ENCODE data around the gene OR14A16. TPM values are rescaled to one million over a fixed set of nuclear protein-coding genes. Genes with fewer than 3 reads are reported as not detected.

The OR14A16 gene
- total RNA-seq, 1 experiment from 2014 or later = not detected

DNA sequence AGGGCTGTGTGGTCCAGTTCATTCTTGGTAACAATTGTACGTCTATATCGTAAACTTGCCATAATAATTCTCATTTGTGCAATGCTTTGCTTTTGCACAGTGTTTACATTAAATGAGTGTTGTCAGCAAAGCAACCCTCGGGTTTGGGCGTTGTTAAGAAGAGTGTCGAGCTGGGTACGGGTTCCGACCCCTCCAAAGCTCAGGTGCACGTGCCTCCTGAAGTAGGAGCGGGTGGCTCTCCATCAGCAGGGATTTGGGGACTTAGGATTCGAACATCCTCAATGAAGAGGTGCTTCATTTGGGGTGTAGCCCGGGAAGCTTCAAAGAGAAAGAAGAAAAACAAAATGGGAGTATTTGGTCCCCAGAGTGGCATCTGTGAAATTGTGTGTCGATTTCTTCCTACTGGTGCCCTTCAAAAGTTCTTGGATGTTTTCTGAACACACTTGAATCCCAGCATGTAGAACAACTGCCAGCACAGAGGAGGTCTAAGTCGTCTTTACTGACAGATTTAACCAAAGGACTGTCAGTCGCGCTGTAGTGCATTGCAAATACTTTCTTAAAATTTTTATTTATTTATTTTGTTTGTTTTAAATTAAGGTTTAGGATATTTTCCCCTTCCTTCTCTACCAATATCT lies 34.2 kb upstream of the OR14A16 start:
- Mint-ChIP-seq H3K4me3 (ENCODE audit: unreplicated experiment) (no peak overlapping the region), H3K27me3 (ENCODE audit: insufficient read depth, unreplicated experiment) (no peaks in the 10 kb centered on the region)

DNA sequence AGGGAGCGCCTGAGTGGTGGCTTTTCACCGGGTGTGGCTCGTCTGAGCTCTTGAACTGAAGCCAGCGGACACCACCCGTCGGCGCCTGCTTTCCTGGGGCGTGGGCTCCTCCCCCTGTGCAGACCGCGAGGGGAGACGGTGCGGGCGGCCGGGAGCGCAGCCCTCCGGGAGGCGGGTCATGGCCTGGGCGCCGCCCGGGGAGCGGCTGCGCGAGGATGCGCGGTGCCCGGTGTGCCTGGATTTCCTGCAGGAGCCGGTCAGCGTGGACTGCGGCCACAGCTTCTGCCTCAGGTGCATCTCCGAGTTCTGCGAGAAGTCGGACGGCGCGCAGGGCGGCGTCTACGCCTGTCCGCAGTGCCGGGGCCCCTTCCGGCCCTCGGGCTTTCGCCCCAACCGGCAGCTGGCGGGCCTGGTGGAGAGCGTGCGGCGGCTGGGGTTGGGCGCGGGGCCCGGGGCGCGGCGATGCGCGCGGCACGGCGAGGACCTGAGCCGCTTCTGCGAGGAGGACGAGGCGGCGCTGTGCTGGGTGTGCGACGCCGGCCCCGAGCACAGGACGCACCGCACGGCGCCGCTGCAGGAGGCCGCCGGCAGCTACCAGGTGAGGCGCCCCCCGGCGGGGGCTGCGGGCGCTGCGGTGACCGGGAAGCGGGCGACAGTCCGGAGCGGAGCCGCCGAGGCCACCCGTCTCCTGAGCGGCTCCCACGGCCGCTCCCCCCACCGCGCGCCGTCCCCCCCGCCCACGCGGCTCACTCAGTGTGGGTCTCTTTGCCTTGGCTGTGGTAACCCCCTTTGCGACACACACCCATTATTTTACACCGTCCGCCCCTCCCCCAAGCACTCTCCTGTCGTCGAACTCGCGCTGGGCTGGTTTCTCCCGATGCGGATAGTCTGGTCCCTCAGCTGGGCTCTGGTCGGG lies 33.4 kb upstream of the OR14A16 start, which contains the start of gene TRIM58:
Gene TRIM58, plus strand, starts transcription at position 119 of the 916 bp plus-strand sequence. Its CDS starts 60 bp downstream, at position 179.
- Mint-ChIP-seq H3K4me3 (ENCODE audit: unreplicated experiment) (no peak within 1 kb of the TSS), H3K4me1 (ENCODE audit: insufficient read depth, unreplicated experiment) (peaks cover 6% of the 10 kb centered on the region), H3K36me3 (ENCODE audit: insufficient read depth, unreplicated experiment) (no peaks in the 10 kb centered on the region), H3K27ac (ENCODE audit: low read depth, unreplicated experiment) (no peak within 1 kb of the TSS), H3K9me3 (ENCODE audit: unreplicated experiment) (peaks cover 8% of the 10 kb centered on the region), H3K27me3 (ENCODE audit: insufficient read depth, unreplicated experiment) (no peaks in the 10 kb centered on the region)
- POLR2A ChIA-PET = no interaction called here
- CTCF ChIA-PET = no interaction called here
- BruUV-seq (replicated peaks) = no TSS peak
- TF ChIP-seq, protein P1, sequence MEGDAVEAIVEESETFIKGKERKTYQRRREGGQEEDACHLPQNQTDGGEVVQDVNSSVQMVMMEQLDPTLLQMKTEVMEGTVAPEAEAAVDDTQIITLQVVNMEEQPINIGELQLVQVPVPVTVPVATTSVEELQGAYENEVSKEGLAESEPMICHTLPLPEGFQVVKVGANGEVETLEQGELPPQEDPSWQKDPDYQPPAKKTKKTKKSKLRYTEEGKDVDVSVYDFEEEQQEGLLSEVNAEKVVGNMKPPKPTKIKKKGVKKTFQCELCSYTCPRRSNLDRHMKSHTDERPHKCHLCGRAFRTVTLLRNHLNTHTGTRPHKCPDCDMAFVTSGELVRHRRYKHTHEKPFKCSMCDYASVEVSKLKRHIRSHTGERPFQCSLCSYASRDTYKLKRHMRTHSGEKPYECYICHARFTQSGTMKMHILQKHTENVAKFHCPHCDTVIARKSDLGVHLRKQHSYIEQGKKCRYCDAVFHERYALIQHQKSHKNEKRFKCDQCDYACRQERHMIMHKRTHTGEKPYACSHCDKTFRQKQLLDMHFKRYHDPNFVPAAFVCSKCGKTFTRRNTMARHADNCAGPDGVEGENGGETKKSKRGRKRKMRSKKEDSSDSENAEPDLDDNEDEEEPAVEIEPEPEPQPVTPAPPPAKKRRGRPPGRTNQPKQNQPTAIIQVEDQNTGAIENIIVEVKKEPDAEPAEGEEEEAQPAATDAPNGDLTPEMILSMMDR (IDR thresholded peaks at IDR 0.05; ENCODE audit: unreplicated experiment) = no peak
- intact Hi-C loops (cut with micrococcal nuclease) = no loop called here
- no peak for DNase-seq (ENCODE audit: unreplicated experiment)

More for the DNA sequence above, 34.2 kb upstream of the OR14A16 start:
- ChIA-PET CTCF (interaction anchor here (1.7 kb wide), 1 partner anchor 10 kb away, joined by 4 read pairs; no protein-coding TSS in a partner anchor), POLR2A (no interaction called here)
- H3K27ac Mint-ChIP-seq (ENCODE audit: low read depth, unreplicated experiment) = no peak overlapping the region
- no peaks in the 10 kb centered on the region for H3K36me3 Mint-ChIP-seq (ENCODE audit: insufficient read depth, unreplicated experiment)
- DNase-seq (ENCODE audit: unreplicated experiment) = no peak
- peaks cover 6% of the 10 kb centered on the region for H3K9me3 Mint-ChIP-seq (ENCODE audit: unreplicated experiment)
- H3K4me1 Mint-ChIP-seq (ENCODE audit: insufficient read depth, unreplicated experiment) = peaks cover 5% of the 10 kb centered on the region
- TF ChIP-seq, protein P1 (IDR thresholded peaks at IDR 0.05; ENCODE audit: unreplicated experiment) = no peak
- intact Hi-C loops (cut with micrococcal nuclease) = no loop called here
- no TSS peak for BruUV-seq (replicated peaks)

DNA sequence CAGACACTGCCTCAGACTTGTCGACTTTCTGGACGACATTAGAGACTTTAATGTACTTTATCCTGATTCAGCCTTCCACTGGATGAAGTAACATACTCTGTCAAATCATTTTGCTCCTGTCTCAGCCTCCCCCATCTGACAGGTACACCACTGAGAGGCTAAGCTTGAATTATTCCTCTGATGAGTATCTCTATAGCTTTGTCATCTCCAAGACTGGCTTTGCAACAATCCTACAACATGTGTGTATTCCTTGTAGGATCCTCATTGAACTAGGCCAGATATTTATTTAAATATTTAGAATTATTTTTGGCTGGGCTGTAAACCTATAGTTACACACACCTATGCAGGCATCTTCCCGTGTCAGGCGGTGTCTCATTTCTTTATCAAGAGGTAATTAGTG lies 32.0 kb upstream of the OR14A16 start:
- peaks cover 6% of the 10 kb centered on the region for H3K4me1 Mint-ChIP-seq (ENCODE audit: insufficient read depth, unreplicated experiment)
- peaks cover 8% of the 10 kb centered on the region for H3K9me3 Mint-ChIP-seq (ENCODE audit: unreplicated experiment)
- no peaks in the 10 kb centered on the region for H3K36me3 Mint-ChIP-seq (ENCODE audit: insufficient read depth, unreplicated experiment)
- BruUV-seq (replicated peaks) = no TSS peak
- TF ChIP-seq, protein P1 (IDR thresholded peaks at IDR 0.05; ENCODE audit: unreplicated experiment) = no peak
- POLR2A ChIA-PET = no interaction called here
- DNase-seq (ENCODE audit: unreplicated experiment) = no peak
- H3K27ac Mint-ChIP-seq (ENCODE audit: low read depth, unreplicated experiment) = no peak overlapping the region
- H3K27me3 Mint-ChIP-seq (ENCODE audit: insufficient read depth, unreplicated experiment) = no peaks in the 10 kb centered on the region
- CTCF ChIA-PET = no interaction called here
- H3K4me3 Mint-ChIP-seq (ENCODE audit: unreplicated experiment) = no peak overlapping the region
- intact Hi-C loops (cut with micrococcal nuclease) = no loop called here

DNA sequence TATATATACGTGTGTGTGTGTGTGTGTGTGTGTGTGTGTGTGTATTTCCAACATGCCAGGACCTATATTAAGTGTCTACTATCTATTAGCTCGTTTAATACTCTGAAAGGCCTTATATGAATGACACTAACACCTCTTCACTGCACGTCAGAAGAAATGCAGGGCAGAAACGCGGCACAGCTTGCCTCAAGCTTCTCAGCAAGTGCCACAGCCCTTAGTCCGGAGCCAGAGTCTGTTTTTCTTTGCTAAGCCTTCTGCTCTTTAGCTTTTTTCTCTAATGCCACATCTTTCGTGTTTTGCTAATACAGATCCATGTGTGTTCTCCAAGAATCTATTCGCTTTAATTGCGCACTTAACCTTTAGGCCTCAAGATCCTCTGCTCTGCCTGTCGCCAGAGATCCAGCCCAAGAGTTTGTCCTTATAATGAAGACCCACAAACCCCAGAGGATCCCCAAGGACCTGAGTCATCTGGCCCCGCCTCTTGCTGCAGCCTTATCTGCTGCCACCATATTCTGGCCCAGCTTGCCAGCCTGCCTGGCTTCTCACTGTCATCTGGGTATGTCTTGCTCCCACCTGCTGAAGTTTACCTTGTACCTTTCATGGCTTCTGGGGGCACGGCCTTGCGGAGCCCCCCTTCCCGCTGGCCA lies 31.1 kb upstream of the OR14A16 start:
- no TSS peak for BruUV-seq (replicated peaks)
- POLR2A ChIA-PET = no interaction called here
- H3K27ac Mint-ChIP-seq (ENCODE audit: low read depth, unreplicated experiment) = no peak overlapping the region
- H3K36me3 Mint-ChIP-seq (ENCODE audit: insufficient read depth, unreplicated experiment) = no peaks in the 10 kb centered on the region
- CTCF ChIA-PET = no interaction called here
- no peak for DNase-seq (ENCODE audit: unreplicated experiment)
- TF ChIP-seq, protein P1 (IDR thresholded peaks at IDR 0.05; ENCODE audit: unreplicated experiment) = no peak
- intact Hi-C loops (cut with micrococcal nuclease) = no loop called here
- peaks cover 6% of the 10 kb centered on the region for H3K4me1 Mint-ChIP-seq (ENCODE audit: insufficient read depth, unreplicated experiment)
- H3K27me3 Mint-ChIP-seq (ENCODE audit: insufficient read depth, unreplicated experiment) = no peaks in the 10 kb centered on the region
- peaks cover 8% of the 10 kb centered on the region for H3K9me3 Mint-ChIP-seq (ENCODE audit: unreplicated experiment)
- no peak overlapping the region for H3K4me3 Mint-ChIP-seq (ENCODE audit: unreplicated experiment)
